Measurements from ENCODE around the gene B4GALT2.
A peak's percentile ranks its signal among the peaks of the same experiment; 100 is the strongest.

Gene B4GALT2, protein sequence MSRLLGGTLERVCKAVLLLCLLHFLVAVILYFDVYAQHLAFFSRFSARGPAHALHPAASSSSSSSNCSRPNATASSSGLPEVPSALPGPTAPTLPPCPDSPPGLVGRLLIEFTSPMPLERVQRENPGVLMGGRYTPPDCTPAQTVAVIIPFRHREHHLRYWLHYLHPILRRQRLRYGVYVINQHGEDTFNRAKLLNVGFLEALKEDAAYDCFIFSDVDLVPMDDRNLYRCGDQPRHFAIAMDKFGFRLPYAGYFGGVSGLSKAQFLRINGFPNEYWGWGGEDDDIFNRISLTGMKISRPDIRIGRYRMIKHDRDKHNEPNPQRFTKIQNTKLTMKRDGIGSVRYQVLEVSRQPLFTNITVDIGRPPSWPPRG

DNA sequence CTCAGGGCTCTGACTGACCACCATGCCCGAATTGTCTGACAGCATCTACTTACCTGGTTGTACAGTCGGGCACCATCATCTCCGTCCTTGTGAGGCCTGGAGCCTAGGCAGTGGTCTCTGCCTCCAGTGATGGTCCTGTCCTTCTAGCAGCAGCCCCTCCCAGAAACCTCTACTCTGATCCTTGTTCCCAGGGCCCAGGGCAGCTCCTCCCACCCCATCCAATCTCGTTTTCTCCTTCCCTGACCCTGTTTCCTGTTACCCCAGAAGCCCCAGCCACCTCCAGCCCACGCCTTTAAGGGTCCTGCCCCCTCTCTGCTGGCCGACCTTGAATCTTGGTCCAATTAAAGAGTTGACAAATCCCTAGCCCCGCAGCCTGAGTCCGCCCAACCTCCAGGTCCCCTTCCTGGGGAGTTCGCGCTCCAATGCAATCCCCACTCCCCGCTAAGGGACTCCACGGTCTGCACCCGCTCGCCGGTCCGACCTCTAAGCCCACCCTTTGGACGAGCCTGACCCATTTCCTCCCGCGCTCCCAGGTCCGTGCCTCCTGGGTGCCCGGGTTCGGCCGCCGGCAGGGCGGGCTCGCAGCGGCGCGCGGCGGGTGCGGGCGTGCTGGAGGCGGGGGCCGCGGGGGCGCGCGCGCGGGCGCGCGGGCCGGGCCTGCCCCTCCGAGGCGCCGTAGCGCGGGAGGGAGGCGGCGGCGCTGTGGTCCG is at the start of gene B4GALT2:
B4GALT2 (plus strand) TSS at position 660 of the 710 bp plus-strand sequence. CDS start 1,951 bp downstream, outside the sequence.
- DNase-seq: peak; percentile 67

DNA sequence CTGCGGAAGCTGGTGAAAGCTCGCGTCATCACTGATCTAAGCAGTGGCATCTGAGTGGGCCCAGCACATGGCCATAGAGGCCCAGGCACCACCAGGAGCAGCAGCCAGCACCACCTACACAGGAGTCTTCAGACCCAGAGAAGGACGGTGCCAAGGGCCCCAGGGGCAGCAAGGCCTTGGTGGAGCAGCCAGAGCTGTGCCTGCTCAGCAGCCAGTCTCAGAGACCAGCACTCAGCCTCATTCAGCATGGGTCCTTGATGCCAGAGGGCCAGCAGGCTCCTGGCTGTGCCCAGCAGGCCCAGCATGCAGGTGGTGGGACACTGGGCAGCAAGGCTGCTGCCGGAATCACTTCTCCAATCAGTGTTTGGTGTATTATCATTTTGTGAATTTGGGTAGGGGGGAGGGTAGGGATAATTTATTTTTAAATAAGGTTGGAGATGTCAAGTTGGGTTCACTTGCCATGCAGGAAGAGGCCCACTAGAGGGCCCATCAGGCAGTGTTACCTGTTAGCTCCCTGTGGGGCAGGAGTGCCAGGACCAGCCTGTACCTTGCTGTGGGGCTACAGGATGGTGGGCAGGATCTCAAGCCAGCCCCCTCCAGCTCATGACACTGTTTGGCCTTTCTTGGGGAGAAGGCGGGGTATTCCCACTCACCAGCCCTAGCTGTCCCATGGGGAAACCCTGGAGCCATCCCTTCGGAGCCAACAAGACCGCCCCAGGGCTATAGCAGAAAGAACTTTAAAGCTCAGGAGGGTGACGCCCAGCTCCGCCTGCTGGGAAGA is 48.7 kb upstream of the B4GALT2 start:
- peak; percentile 34 for DNase-seq

DNA sequence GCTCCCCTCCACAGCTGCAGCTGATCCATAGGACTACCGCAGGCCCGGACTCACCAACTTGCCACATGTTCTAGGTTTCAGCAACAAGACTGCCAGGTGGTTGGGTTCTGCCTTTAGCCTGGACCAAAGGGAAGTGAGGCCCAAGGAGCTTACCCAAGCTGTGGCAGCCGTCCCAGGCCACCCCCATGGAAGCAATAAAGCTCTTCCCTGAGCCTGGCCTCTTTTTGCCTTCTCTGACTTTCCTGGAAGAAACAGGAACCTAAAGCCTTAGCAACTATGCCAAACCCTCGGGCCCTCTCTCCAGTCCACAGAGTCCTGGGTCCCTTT is 48.1 kb upstream of the B4GALT2 start:
- DNase-seq: no peak

DNA sequence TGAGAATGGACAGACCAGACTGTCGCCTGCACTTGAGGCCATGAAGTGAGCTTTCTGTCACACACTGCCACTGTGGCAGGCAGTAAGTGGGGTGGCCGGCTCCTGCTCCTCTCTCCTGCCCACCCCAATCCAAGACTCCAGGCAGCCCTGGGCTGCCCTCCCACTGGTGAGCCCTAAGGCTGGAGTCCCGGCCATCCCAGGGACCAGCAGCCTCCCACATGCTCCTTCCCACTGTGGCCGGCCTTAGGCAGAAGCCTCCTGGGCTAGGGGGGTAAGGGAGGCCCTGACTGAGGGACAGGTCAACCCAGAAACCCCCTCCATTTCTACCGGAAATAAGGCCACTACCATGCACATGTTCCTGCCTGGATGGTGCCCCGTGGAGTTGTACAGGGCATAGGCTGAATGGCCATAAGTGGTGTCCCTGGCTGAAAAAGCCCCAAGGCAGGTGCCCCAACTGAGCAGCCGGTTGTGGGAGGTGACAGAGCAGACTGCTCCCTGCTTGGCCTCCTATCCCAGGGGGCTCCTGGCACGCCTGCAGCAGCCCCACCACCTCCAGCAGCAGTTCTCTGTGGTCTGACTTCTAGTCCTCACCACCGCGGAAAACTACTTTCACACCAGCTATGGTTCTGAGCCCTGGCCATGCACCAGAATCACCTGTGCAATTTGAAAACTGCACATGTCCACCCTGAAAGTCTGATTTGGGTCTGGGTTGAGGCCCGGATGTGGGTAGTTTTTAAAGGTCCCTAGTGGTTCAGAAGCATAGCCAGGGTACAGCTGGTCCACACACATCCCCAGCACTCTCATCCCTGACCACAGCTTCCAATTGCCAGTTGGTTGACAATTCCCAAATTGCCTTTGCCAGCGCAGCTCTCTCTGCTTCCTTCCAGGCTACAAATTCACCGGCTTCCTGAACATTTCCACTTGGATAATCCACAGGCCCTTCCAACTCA is 47.0 kb upstream of the B4GALT2 start:
- DNase-seq: no peak

DNA sequence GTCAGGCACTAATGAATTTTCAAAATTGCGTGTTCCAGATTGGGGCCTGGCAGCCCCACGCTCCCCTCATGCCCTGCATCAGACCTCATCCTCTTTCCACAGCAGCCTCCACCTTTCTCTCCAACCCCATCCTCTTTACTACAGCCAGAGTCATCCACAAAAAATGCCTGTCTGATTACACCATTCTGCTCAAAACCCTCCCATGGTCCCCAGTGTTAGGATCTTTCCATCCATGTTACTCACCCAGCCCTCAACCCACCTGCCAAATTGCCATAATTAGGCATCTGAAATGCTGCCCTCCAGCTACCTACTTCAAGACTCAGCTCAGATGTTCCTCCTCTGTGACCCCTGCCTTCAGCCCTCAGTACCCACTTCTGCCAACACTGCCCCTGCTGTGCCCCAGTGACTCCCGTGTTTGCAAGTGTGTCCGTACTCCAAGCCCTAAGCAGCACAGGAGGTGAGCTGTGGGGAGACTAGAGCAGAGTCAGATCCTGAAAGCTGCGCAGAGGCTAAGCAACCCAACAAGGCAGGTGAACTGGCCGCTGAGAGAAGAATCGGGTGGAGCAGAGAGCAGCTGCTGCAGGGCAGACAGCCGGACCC is 46.1 kb upstream of the B4GALT2 start:
- DNase-seq: no peak

DNA sequence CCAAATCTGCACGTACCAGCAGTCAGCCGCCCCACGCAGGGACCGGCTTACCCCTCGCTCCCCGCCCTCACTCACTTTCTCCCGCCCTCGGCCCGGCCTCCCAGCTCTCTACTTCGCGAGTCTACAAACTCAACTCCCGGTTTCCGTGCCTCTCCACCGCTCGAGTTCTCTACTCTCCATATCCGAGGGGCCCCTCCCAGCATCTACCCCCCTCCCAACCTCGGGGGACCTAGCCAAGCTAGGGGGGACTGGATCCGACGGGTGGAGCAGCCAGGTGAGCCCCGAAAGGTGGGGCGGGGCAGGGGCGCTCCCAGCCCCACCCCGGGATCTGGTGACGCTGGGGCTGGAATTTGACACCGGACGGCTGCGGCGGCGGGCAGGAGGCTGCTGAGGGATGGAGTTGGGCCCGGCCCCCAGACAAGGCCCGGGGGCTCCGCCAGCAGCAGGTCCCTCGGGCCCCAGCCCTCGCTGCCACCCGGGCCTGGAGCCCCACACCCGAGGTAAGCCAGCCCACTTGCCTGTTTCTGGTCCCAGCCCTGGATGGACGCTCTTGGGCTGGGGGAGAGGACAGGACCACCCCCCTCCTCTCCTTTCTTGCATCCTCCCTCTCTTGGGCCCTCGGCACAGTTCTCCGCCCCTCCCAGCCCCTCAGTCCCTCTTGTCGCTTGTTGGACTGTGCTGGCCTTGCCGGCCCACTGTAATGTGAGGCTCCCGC is 45.5 kb upstream of the B4GALT2 start, which contains the start of gene ARTN:
ARTN (plus strand) TSS at position 416 of the 715 bp plus-strand sequence. CDS start 1,856 bp downstream, outside the sequence.
- peak; percentile 11 for DNase-seq

DNA sequence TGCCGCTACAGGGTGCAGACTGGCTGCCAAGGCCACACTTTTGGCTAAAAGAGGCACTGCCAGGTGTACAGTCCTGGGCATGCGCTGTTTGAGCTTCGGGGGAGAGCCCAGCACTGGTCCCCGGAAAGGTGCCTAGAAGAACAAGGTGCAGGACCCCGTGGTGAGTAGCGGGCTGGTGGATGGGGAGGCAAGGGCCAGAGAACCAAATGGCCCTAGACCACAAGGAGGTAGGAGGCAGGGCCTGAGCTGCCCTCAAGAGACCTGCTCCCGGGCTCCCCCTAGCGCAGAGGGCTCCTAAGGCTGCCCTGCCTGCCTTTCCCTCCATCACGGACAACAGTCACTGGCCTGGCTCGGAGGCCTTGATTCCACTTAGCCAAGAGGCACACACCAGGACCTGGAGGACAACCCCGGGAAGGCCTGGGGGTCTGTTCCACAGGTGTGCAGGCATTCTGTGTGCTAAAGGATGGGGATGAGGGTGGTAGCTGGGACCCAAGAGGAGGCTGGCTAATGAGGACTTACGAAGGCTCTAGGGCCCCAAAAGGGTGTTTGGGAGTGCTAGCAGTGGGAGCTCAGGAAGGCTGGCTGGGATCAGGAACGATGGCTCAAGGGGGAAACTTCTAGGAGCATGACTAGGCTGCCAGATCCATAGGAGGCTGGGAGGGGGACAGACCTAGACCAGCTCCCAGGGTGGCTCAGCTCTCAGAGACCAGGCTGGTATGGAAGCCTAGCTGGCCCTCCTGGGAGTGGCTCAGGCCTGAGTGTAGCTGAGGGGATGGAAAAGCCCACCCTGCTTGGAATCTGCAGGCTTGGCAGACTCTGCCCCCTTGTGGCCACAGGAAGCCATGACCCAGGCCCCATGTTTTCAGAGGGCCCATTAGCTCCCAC is 44.7 kb upstream of the B4GALT2 start:
- peak; percentile 73 for DNase-seq

DNA sequence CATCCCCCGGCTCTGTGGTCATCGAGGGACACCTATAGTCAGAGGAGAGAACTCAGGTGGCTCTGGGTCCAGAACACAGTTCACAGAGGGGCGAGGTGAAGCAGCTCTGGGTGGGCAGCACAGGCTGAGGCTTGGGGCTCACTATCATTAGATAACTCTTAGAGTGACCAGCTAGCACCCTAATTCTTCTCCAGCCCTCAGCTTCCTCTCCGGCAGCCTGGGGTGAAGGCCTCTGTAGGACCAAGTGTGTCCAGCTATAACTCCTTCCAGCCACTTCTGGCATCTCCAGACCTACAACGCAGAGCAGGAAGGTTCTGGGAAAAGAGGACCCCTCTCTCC is 44.1 kb upstream of the B4GALT2 start:
- DNase-seq: no peak

DNA sequence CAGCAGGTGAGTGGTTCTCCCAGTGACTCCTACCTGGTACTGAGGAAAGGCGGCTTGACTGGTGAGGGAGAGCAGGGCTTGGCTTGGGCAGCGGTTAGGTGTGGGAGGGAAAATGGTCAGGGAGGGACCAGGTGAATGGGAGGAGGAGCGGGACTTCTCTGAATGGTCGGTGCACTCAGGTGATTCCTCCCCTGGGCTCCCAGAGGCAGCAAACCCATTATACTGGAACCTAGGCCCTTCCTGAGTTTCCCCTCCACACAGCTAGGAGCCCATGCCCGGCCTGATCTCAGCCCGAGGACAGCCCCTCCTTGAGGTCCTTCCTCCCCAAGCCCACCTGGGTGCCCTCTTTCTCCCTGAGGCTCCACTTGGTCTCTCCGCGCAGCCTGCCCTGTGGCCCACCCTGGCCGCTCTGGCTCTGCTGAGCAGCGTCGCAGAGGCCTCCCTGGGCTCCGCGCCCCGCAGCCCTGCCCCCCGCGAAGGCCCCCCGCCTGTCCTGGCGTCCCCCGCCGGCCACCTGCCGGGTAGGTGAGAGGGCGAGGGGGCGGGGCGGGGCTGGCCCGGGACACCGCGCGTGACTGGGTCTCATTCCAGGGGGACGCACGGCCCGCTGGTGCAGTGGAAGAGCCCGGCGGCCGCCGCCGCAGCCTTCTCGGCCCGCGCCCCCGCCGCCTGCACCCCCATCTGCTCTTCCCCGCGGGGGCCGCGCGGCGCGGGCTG is 43.1 kb upstream of the B4GALT2 start:
- DNase-seq: no peak

DNA sequence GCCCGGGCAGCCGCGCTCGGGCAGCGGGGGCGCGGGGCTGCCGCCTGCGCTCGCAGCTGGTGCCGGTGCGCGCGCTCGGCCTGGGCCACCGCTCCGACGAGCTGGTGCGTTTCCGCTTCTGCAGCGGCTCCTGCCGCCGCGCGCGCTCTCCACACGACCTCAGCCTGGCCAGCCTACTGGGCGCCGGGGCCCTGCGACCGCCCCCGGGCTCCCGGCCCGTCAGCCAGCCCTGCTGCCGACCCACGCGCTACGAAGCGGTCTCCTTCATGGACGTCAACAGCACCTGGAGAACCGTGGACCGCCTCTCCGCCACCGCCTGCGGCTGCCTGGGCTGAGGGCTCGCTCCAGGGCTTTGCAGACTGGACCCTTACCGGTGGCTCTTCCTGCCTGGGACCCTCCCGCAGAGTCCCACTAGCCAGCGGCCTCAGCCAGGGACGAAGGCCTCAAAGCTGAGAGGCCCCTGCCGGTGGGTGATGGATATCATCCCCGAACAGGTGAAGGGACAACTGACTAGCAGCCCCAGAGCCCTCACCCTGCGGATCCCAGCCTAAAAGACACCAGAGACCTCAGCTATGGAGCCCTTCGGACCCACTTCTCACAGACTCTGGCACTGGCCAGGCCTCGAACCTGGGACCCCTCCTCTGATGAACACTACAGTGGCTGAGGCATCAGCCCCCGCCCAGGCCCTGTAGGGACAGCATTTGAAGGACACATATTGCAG is 42.4 kb upstream of the B4GALT2 start:
- DNase-seq: peak; percentile 27

DNA sequence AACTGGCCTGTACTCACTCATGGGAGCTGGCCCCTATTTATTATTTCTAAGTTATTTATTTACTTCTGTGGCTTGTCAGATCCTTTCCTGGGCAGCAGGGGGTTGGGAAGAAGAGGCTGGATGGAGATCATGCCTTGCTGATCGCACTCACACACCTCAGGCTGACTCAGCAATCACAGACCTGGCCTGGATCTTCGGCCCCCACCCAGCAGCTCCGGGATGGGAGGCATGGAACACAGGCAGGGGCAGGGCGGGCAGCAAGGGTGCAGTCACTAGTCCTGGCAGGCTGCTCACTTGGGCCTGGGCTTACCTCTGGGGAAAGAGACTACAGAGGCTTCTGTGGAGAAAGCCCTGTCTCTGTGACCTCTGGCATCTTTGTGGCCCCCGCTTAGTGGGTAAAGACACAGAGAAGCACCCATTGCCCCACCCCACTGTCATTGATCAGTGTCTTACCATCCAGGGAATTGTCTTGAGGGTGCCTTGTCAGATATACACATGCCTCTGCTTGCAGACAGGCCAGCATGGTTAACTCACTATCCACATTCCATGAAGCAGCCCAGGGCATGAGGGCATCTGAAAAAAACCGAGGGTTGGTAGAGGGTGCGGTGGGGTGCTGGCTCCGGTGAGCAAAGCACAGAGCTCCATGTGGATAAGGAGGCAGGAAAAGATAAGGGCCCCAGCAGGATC is 41.7 kb upstream of the B4GALT2 start:
- DNase-seq: no peak

DNA sequence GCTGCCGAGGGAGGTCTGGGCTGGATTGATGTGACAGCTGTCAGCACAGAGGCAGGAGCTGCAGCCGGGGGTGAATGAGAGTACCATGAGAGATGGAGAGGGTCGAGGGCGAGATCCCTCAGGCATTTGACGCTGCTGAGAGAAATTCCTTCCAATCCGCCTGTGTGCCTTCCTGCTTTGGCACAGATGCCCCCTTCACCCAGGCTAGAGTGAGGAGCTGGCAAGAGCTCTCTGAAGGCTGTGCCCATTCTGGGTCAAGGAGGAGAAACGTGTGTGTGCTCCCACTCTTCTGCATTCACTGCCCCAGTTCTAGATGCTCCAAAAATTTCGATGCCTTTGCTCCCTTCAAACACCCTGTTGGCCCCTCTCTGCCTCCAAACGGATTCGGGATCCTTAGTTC is 40.6 kb upstream of the B4GALT2 start:
- no peak for DNase-seq

DNA sequence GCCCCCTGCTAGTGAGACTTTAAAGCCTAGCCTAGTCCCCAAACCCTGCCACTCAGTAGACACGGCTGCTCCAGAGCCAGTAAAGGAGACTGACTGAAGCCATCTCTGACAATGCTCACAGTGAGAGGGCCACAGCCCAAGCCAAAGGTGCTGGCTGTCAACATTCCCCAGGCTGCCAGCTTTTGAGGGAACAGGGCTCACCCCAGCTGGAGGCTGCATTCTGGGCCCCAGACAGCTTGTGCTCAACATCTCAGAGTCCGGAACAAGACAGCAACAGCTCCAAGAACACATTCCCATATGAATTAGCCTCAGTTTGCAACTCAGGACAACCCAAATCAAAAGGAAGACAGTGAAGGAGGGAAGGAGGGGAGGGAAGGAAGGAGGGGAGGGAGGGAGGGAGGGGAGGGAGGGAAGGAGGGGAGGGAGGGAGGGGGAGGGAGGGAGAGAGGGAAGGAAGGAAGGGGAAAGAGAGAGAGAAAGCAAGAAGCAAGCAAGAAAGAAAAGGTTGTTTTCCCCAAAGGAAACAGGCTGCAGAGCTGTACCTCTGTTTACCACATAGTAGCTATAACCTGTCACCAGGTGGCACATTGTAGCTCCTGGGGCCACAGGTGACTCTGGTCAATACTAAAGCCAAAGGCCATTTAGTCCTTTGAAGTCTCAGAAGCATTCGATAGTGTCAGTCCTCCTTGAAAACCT is 40.0 kb upstream of the B4GALT2 start:
- no peak for DNase-seq

DNA sequence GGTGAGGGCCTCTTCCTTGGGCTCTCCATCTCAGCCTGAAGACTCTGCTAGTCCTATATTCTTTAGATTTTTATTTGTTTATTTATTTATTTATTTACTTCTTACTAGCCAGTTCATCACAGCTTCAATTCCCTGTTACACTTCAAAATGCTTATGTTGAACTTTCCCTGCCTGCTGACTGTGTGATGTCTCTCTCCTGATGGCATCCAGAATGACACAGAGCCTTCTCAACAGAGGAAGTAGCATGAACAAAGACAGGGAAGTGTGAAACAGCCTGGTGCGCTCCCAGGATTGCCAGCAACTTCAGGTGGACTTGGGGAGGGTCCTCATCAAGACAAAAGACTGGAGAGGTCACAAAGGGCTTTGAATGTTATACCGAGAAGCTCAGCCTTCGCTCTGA is 36.6 kb upstream of the B4GALT2 start:
- no peak for DNase-seq

DNA sequence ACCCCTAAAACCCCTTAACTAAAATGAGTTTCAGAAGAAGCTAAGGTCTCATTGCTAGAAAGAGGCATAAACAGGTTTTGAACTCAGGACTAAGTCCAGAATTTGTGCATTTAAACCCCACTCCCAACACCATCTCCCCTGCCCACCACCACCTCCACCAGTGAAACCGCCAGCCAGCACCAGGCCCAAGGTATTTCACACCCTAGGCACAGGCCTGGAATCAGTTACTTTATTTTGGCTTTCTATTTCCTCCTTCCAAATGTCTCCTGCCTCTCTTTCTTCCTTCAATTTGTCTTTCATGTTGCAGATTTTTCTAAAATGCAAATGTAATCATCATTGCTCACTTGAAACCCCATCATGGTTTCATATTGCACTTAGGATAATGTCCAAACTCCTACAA is 34.1 kb upstream of the B4GALT2 start:
- no peak for DNase-seq

DNA sequence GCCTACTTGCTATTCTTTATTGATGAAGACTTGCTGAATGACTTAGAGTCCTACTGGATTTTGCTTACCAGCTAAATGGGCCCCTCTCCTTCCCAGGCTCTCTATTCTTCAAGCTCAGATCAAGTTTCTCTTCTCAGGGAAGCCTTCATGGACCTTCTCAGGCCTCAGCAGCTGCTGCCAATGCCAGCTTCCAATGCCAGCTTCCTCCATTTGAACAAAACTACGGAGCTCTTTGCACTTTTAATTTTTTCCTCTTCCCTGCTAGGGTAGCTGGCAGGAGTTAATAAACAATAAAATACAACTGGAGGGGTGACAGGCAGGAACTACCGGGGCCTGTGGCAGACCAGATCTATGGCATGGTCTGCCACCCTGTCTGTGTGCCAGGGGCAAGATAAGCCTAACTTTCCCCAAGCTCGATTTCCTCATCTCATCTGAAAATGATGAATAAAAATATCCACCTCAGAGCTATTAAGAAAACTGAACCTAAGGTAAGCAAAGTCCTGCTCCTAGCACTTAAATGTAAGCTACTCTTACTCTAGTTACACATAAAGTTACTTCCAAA is 33.3 kb upstream of the B4GALT2 start:
- no peak for DNase-seq

Data from activated CD4-positive, alpha-beta T cell treated with anti-CD3 and anti-CD28 coated beads, Interleukin-2, Interleukin-6, amounts not matched to agents 100 ng/mL and 50 ng/mL, durations not matched to agents 16 hours and 8 hours (primary cell).